GM21381 (cell line): ENCODE measurements around the gene ASTN2.

Experiments
- ATAC-seq: cut with Tn5 transposase; IDR thresholded peaks from one replicate; pipeline ENCODE4 v1.9.1; 2021; ENCODE audit warnings: mild to moderate bottlenecking, moderate library complexity; ENCODE audit not compliant: unreplicated experiment

The ASTN2 gene

GRCh38 chr9:117029341-117029740 is 385.5 kb downstream of the ASTN2 start:
- no peak for ATAC-seq

GRCh38 chr9:117028103-117028858 is 386.6 kb downstream of the ASTN2 start:
- ATAC-seq = no peak

- no peak for ATAC-seq
Observed at GRCh38 chr9:117021906-117022305, 393.0 kb downstream of the ASTN2 start.

GRCh38 chr9:117018966-117019617 is 395.8 kb downstream of the ASTN2 start:
- no peak for ATAC-seq

GRCh38 chr9:117017414-117017985 is 397.4 kb downstream of the ASTN2 start:
- ATAC-seq = no peak

GRCh38 chr9:117014061-117014460 is 400.8 kb downstream of the ASTN2 start:
- ATAC-seq = no peak

GRCh38 chr9:117013440-117013995 is 401.3 kb downstream of the ASTN2 start:
- ATAC-seq = no peak

GRCh38 chr9:117010061-117010460 is 404.8 kb downstream of the ASTN2 start:
- ATAC-seq = no peak

GRCh38 chr9:117008876-117009275 is 406.0 kb downstream of the ASTN2 start:
- ATAC-seq = no peak

GRCh38 chr9:117008461-117008860 is 406.4 kb downstream of the ASTN2 start:
- no peak for ATAC-seq

GRCh38 chr9:117002686-117003085 is 412.2 kb downstream of the ASTN2 start:
- ATAC-seq = no peak

GRCh38 chr9:117000834-117001233 is 414.0 kb downstream of the ASTN2 start:
- no peak for ATAC-seq

GRCh38 chr9:117000196-117000723 is 414.6 kb downstream of the ASTN2 start:
- no peak for ATAC-seq

GRCh38 chr9:116998305-116998704 is 416.6 kb downstream of the ASTN2 start:
- no peak for ATAC-seq

- no peak for ATAC-seq
Observed at GRCh38 chr9:116992865-116993264, 422.0 kb downstream of the ASTN2 start.

GRCh38 chr9:116991051-116991450 is 423.8 kb downstream of the ASTN2 start:
- no peak for ATAC-seq

GRCh38 chr9:116990592-116990991 is 424.3 kb downstream of the ASTN2 start:
- ATAC-seq = no peak

- ATAC-seq = no peak
Observed at GRCh38 chr9:116987721-116988485, 427.0 kb downstream of the ASTN2 start.

- no peak for ATAC-seq
Observed at GRCh38 chr9:116986015-116986414, 428.8 kb downstream of the ASTN2 start.

- no peak for ATAC-seq
Observed at GRCh38 chr9:116985596-116985995, 429.3 kb downstream of the ASTN2 start.

- ATAC-seq = no peak
Observed at GRCh38 chr9:116984111-116984510, 430.7 kb downstream of the ASTN2 start.
